GM18951 (cell line): ENCODE measurements around the gene LCN9.
"Not testable (repeated sequence)": the region's sequence is repeated elsewhere in the genome, so short reads cannot be mapped to it uniquely, and the experiment has no call there.

Experiments
- POLR2A ChIP-seq: IDR thresholded peaks from 4 replicates; pipeline ENCODE4 v1.6.1; 2011; ENCODE audit warnings: mild to moderate bottlenecking; ENCODE audit not compliant: insufficient read length, insufficient read depth; ENCODE audit errors: extremely low read depth
- in situ Hi-C: fragments of 300-500 bp; cut with MboI; formaldehyde crosslinking; loops from one replicate; pipeline ENCODE4 v1.12.0; 2022; ENCODE audit warnings: low sequenced_read_pairs, mixed read lengths, inconsistent platforms; ENCODE audit not compliant: unreplicated experiment

The LCN9 gene

DNA sequence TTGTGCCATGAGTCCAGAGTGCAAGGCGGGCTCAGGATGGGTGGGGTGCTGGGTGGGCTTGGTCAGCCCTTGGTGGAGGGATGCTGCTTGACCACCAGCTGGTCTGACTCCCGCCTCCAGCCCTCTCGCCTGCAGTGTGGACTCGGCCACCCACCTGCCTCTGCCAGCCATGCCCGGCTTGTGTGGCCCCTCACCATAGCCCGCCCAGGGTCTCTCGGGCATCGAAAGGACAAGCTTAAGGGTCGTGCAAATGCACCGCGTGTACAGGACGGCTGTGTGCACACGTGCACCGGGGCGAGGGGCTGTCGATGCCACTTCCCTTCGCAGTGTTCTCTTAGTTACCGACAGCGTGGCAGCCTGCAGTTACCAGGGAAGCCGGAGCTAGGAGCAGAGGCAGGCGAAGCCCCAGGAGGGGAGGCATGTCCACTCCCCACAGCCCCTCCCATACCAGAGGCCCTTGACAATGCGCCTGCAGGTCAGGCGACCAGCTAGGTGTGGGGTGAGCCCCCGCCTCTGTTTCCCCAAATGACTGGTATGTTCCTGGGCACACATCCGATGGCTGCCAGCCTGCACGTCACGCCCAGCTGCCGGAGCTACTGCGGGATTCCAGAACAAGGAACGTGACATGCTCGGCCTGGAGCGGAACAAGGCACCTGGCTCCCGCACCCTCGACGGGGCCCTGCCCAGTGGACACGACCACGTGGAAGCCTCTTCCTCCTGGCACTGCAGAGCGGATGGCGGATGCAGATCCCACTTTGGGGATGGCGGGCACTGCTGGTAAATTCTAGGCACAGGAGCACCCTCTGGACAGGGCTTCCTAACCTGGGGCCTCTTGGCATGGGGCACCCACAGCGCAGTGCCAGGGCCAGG is 7.8 kb downstream of the LCN9 start:
- in situ Hi-C loops, result no loop called here
- TF ChIP-seq POLR2A, result no peak

DNA sequence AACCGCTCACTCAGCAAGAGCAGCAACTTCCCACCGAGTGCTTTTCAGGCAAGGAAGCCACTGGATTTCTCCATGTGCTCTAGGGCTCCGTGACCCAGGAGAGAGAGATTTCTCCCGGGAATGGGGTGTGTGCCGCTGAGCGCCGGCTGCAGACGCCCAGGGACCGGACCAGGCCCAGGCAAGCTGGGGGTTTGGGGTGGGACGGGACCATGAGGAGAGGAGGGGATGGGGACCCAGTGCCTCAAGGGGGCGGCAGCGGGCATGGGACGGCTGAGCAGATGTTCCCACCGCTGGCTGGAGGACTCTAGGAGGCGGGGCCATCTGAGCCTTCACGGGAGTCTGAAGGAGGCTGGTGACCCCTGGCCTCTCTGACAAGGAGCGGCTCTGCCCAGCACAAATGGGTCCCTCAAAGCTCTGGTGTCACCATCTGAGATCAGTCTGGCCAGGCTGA is 8.5 kb downstream of the LCN9 start:
- no peak for TF ChIP-seq POLR2A
- in situ Hi-C loops, result no loop called here

DNA sequence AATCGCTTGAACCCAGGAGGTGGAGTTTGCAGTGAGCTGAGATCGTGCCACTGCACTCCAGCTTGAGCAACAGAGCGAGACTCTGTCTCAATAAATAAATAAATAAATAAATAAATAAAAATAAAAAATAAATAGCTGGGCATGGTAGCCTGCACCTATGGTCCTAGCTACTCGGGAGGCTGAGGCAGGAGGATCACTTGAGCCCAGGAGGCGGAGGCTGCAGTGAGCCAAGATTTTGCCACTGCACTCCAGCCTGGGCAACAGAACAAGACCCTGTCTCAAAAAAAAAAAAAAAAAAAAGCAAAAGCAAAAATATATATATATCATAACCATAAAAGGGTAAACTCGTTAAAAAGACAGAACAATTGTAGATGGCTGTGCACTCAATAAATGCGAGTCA is 9.7 kb downstream of the LCN9 start:
- in situ Hi-C loops, result not testable (repeated sequence)

DNA sequence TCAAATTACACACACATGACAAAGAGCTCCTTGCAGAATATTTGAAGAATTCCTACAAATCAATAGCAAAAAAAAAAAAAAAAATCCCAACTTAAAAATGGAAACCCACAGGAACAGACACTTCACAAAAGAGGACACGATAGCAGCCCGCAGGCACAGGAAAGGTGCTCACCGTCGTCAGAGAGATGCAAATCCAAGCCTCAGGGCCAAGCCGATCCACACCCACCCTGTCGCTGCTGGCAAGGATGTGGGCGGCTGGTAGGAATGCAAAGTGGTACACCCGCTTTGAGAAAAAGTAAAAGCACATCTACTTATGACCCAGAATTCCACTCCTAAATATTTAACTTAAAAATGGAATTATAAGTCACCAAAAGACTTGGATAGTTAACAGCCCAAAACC is 10.8 kb downstream of the LCN9 start:
- in situ Hi-C loops, result no loop called here
- no peak for TF ChIP-seq POLR2A

DNA sequence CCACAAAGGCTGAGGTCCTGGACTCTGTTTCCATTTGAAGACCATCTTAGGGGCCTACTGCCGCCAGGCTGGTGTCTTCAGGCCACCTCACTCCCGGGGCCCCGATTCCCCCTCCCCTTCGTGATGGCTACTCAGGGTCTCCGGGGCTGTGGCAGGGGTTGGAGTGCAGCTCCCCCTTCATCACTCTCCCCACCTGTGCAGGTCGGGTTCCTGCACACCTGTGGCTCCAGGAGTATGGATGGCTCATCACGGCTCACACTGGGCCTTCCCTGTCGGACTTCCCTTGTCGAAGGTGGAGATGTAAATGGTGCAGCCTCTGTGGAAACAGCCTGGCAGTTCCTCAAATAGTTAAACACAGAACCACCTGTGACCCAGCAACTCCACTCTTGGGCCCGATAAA is 11.9 kb downstream of the LCN9 start:
- TF ChIP-seq POLR2A, result no peak
- in situ Hi-C loops, result no loop called here

DNA sequence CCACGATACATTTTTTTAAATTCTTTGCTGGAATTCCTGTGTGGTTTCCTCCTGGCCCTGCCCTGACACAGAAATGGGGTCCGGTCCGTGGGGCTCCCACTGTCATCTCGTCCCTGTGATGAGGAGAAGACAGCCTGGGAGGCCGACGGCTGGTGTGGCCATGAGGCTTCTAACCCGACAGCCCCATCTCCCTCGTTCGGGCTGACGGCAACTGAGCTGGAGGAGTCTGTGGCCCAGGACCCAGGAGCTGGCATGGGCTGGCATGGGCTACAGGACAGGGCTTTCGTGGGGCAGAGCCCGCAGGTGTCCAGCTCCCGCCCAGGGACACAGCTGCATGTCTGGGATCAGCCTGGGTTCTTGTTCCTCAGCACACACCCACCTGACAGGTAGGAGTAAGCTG is 13.8 kb downstream of the LCN9 start:
- in situ Hi-C loops, result no loop called here

DNA sequence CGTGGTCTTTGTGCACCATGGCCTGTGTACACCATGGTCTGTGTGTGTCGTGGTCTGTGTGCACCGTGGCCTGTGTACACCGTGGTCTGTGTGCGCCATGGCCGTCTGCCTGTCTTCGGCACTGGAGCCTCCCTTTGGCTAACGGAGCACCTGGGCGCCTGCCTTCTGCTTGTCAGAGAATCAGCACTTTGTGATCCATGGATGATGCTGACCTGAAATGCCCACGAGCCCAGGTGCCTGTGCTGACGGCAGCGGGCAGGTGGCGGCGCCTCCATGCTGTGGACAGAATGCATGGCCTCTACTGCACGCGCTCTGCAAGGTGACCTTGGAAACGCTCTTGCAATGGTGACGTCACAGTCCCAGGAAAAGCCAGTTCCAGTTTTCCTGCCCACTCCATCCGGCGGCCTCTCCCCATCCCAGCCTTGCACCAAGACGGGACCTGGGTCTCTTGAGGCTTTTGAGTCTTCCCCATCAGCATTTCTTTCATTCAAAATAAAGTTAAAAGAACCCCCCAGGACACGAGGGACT is 14.6 kb downstream of the LCN9 start:
- TF ChIP-seq POLR2A, result no peak
- in situ Hi-C loops, result no loop called here

More for the DNA sequence above, 13.8 kb downstream of the LCN9 start:
- TF ChIP-seq POLR2A, result no peak

DNA sequence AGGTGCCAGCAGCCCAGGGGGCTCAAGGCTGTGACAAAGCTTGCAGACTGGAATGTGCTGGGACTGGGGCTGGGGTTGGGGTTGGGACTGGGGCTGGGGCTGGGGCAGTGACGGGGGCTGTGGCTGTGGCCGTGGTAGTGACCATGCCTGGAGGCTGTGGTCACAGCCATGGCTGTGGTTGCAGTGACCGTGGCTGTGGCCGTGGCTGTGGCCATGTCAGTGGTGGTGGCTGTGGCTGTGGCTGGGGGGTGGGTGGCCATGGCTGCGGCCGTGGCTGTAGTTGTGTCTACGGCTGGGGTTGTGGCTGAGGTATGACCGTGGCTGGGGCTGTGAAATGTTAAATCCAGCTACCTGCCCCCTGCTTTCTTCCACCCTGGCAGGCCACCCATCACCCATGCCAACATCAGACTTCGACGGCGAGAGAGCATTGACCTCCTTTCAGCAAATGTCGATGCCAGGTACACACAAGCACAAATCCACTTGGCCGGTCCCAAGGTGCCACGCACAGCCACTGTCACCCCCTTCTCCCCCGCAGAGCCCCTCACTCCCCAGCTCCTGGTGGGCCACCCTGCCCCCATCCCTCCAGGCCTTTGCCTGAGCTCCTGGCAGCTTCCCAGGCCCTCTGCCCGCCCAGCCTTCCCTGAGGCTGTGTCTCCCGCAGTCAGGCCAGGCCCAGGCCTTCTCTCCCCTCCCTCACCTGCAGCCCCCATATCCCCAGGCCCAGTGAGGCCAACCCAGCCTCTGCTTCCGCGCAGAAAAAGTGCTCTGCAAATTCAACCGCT is 15.3 kb downstream of the LCN9 start:
- TF ChIP-seq POLR2A, result no peak
- in situ Hi-C loops, result no loop called here

DNA sequence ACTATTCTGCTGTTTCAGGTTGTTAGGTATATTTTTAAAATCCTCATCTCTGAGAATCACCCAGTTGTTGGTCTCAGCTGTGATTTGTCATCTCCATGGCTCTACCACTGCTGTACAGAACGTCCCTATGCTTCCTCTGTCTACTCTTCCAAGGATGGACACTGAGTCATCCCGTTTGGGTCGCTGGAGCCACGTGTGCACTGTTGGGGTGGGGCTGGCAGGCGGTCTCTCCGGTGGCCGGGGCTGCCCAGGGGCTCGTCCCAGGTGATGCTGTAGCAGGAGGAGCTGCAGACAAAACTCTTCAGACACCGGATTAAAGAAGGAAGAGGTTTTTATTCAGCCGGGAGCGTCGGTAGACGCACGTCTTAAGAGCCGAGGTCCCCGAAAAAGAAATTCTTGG is 16.9 kb downstream of the LCN9 start:
- in situ Hi-C loops, result no loop called here
- no peak for TF ChIP-seq POLR2A

DNA sequence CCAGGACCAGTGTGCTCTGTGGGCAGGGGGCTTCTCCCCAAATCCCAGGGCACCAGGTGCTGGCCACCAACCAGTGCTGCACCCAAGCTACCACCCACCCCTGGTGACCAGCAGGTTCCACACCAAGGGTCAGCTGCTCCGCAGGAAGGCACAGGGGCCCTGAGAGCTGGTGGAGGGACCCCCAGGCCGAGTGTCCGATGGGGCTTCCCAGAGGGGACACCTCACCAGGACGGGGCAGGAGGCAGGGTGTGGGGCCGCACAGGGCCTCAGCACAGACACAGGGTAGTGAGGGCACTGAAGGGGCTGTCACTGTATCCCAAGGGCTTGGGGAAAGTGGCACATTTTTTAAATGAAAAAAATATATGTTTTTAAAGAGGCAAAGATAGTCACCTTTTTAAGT is 18.1 kb downstream of the LCN9 start:
- no peak for TF ChIP-seq POLR2A
- in situ Hi-C loops, result no loop called here

DNA sequence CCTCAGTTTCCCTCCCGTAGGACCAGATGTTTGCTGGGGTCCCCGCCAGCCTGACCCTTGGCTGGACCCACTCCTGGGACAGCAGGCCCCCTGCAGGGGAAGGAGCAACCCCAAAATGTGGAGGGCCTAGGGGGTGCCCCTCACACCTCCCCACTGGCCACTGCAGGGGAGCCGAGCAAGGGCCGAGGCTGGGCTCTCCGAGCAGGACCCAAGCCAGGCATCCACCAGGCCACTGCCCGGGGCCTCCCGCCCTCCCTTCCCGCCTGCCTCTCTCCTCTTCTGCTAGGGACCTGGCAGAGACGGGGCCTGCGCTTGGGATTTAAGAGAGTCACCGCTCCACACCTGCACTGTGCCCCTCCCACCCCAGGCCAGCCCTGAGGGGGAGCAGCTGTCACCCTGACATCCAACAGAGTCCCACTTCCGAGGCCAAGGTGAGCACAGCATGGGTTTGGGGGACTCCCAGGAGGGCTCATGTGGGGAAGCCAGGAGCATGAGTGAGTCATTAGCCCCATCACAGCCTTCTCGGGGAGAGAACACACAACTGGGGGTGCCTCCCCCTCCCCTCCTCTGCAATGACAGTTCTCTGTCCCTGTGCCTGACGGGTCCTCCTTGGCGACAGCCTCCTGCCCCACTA is 20.4 kb downstream of the LCN9 start:
- in situ Hi-C loops, result no loop called here
- no peak for TF ChIP-seq POLR2A

DNA sequence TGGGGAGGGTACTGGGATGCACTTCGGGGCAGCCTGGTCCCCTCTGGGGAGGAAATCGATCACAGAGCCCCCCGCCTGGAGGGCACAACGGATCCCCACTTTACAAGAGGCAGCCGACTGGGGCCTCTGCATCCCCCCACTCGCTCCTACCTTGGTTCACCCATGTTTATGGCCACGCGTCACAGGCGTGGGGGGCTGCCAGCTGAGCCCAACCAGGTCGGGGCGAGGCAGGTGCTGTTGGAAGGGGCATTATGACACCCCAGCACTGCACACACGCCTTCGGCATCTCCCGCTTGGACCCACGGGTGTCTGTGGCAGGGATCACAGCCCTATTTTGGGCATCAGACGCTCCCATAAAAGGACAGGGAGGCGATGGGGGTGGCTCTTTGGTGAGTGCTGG is 21.6 kb downstream of the LCN9 start:
- in situ Hi-C loops, result no loop called here

DNA sequence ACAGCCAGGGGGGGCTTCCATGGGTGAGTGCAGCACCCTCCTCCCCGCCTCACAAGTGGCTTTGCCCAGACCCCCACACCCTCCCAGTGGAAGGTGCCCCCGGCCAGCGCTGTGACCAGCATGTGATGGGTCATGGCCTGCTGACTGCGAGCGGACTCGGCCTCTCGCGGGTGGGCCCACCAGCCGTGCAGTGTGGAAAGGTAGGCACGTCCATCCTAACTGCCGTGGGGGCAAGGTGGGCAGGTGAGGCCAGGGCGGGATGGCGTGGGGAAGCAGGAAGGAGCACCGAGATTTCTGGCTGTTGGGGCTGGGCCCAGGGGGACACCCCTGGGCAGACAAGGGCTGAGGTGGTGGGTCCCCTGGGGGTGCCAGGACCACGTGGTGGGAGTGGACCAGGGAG is 24.1 kb downstream of the LCN9 start:
- in situ Hi-C loops, result no loop called here
- no peak for TF ChIP-seq POLR2A

More for the DNA sequence above, 21.6 kb downstream of the LCN9 start:
- TF ChIP-seq POLR2A, result no peak

DNA sequence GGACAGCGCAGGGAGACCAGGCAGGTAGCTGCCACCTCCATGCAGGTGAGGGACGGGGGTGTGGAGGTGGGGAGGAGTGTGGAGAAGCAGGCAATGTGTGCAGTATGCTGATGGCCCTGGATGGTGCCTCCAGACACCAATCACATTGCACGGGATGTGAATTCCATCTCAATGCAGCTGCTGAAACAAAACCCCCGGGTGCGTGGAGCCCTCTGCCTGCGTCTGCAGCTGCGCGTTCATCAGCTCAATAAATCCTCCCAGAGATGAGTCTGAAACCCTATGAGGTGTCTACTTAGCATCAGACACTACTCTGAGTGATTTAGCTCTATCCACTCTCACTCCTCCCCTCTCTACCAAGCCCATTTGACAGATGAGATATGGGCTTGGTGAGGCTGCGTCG is 25.9 kb downstream of the LCN9 start:
- no peak for TF ChIP-seq POLR2A
- in situ Hi-C loops, result no loop called here
